Measurements from ENCODE around the gene SNX9. TPM values are rescaled to one million over a fixed set of nuclear protein-coding genes. Genes with fewer than 3 reads are reported as not detected.
"Not testable (repeated sequence)": the region's sequence is repeated elsewhere in the genome, so short reads cannot be mapped to it uniquely, and the experiment has no call there.

The SNX9 gene
- total RNA-seq, 2 experiments from 2014 or later, result 44.9 to 45.1 TPM

- H3K4me1 Mint-ChIP-seq (ENCODE audit: low read depth), result peaks cover 12% of the 10 kb centered on the region
- H3K36me3 Mint-ChIP-seq (ENCODE audit: low read depth), result no peaks in the 10 kb centered on the region
- no peak for TF ChIP-seq CTCF (IDR thresholded peaks at IDR 0.05)
- CTCF ChIA-PET, result interaction anchor here (0.7 to 2.5 kb wide), 4 partner anchors 9 to 82 kb away, joined by 3 to 11 read pairs (median 4); no protein-coding TSS in a partner anchor
- no peaks in the 10 kb centered on the region for H3K27me3 Mint-ChIP-seq
- no peak for DNase-seq
- intact Hi-C loops (cut with micrococcal nuclease), result no loop called here
- no peak overlapping the region for H3K4me3 Mint-ChIP-seq
- ATAC-seq, result no peak
- POLR2A ChIA-PET, result interaction anchor here (1.3 to 2.4 kb wide), 2 partner anchors 10 to 28 kb away, joined by 6 to 8 read pairs; no protein-coding TSS in a partner anchor
- peaks cover 3% of the 10 kb centered on the region for H3K9me3 Mint-ChIP-seq
- no peak overlapping the region for H3K27ac Mint-ChIP-seq
Measured at GRCh38 chr6:157791450-157791849, 31.6 kb upstream of the SNX9 start.

- no peak for TF ChIP-seq CTCF (IDR thresholded peaks at IDR 0.05)
- no peak for ATAC-seq
Measured at GRCh38 chr6:157792671-157793070, 30.4 kb upstream of the SNX9 start.

GRCh38 chr6:157794012-157794411 lies 29.0 kb upstream of the SNX9 start:
- H3K27me3 Mint-ChIP-seq; H3K27ac Mint-ChIP-seq; ATAC-seq; H3K4me3 Mint-ChIP-seq; intact Hi-C loops (cut with micrococcal nuclease): not testable (repeated sequence)
- peak; percentile 38 for DNase-seq
- Mint-ChIP-seq H3K4me1 (ENCODE audit: low read depth) (peaks cover 26% of the 10 kb centered on the region), H3K9me3 (peaks cover 13% of the 10 kb centered on the region), H3K36me3 (ENCODE audit: low read depth) (peaks cover 10% of the 10 kb centered on the region)
- POLR2A ChIA-PET, result interaction anchor here (1.1 to 2.0 kb wide), 2 partner anchors 10 to 31 kb away, joined by 3 to 5 read pairs; no protein-coding TSS in a partner anchor
- CTCF ChIA-PET, result interaction anchor here (1.3 to 2.5 kb wide), 2 partner anchors 23 to 30 kb away, joined by 7 to 11 read pairs; no protein-coding TSS in a partner anchor

More at GRCh38 chr6:157792671-157793070, 30.4 kb upstream of the SNX9 start:
- Mint-ChIP-seq H3K27ac (no peak overlapping the region), H3K9me3 (peaks cover 3% of the 10 kb centered on the region), H3K4me3 (no peak overlapping the region), H3K36me3 (ENCODE audit: low read depth) (no peaks in the 10 kb centered on the region), H3K4me1 (ENCODE audit: low read depth) (peaks cover 14% of the 10 kb centered on the region), H3K27me3 (no peaks in the 10 kb centered on the region)
- POLR2A ChIA-PET, result interaction anchor here (2.0 to 2.4 kb wide), 2 partner anchors 11 to 29 kb away, joined by 5 to 8 read pairs; no protein-coding TSS in a partner anchor
- DNase-seq, result no peak
- intact Hi-C loops (cut with micrococcal nuclease), result no loop called here
- CTCF ChIA-PET, result interaction anchor here (1.3 to 2.5 kb wide), 3 partner anchors 20 to 29 kb away, joined by 6 to 11 read pairs (median 7); no protein-coding TSS in a partner anchor

- H3K36me3 Mint-ChIP-seq (ENCODE audit: low read depth), result peaks cover 17% of the 10 kb centered on the region
- no peak for DNase-seq
- H3K9me3 Mint-ChIP-seq, result peaks cover 20% of the 10 kb centered on the region
Measured at GRCh38 chr6:157795841-157796240, 27.2 kb upstream of the SNX9 start.

GRCh38 chr6:157798851-157799250 lies 24.2 kb upstream of the SNX9 start:
- no peak for TF ChIP-seq CTCF (IDR thresholded peaks at IDR 0.05)
- CTCF ChIA-PET, result interaction anchor here (1.4 to 2.3 kb wide), 3 partner anchors 9 to 42 kb away, joined by 4 to 5 read pairs (median 5); no protein-coding TSS in a partner anchor
- no peak overlapping the region for H3K4me3 Mint-ChIP-seq

More at GRCh38 chr6:157795841-157796240, 27.2 kb upstream of the SNX9 start:
- CTCF ChIA-PET, result no interaction called here
- no peak for TF ChIP-seq CTCF (IDR thresholded peaks at IDR 0.05)
- peaks cover 37% of the 10 kb centered on the region for H3K4me1 Mint-ChIP-seq (ENCODE audit: low read depth)
- intact Hi-C loops (cut with micrococcal nuclease), result no loop called here
- no peak overlapping the region for H3K4me3 Mint-ChIP-seq
- no peak overlapping the region for H3K27ac Mint-ChIP-seq
- POLR2A ChIA-PET, result no interaction called here
- no peaks in the 10 kb centered on the region for H3K27me3 Mint-ChIP-seq
- ATAC-seq, result no peak

GRCh38 chr6:157799561-157799960 lies 23.5 kb upstream of the SNX9 start:
- ChIA-PET POLR2A (interaction anchor here (2.1 kb wide), 3 partner anchors 13 to 46 kb away, joined by 12 to 13 read pairs (median 12); no protein-coding TSS in a partner anchor), CTCF (interaction anchor here (2.3 to 2.7 kb wide), 2 partner anchors 36 to 74 kb away, joined by 9 to 26 read pairs; no protein-coding TSS in a partner anchor)
- H3K4me3 Mint-ChIP-seq; DNase-seq; H3K27me3 Mint-ChIP-seq; H3K27ac Mint-ChIP-seq; intact Hi-C loops (cut with micrococcal nuclease); ATAC-seq: not testable (repeated sequence)
- H3K36me3 Mint-ChIP-seq (ENCODE audit: low read depth), result peaks cover 17% of the 10 kb centered on the region
- H3K9me3 Mint-ChIP-seq, result peaks cover 17% of the 10 kb centered on the region
- H3K4me1 Mint-ChIP-seq (ENCODE audit: low read depth), result peaks cover 59% of the 10 kb centered on the region

More at GRCh38 chr6:157798851-157799250, 24.2 kb upstream of the SNX9 start:
- DNase-seq, result peak; percentile 24
- Mint-ChIP-seq H3K9me3 (peaks cover 20% of the 10 kb centered on the region), H3K27ac (no peak overlapping the region), H3K4me1 (ENCODE audit: low read depth) (peaks cover 55% of the 10 kb centered on the region), H3K27me3 (no peaks in the 10 kb centered on the region), H3K36me3 (ENCODE audit: low read depth) (peaks cover 17% of the 10 kb centered on the region)
- intact Hi-C loops (cut with micrococcal nuclease), result no loop called here
- no peak for ATAC-seq
- POLR2A ChIA-PET, result interaction anchor here (1.4 kb wide), 1 partner anchor 37 kb away, joined by 5 read pairs; no protein-coding TSS in a partner anchor
